Type B pancreatic cell (in vitro differentiated cells): ENCODE results near the gene OTUD3. TPM values are rescaled to one million over a fixed set of nuclear protein-coding genes. Genes with fewer than 3 reads are reported as not detected.
"Not testable (repeated sequence)": the region's sequence is repeated elsewhere in the genome, so short reads cannot be mapped to it uniquely, and the experiment has no call there.

Experiments used
- DNase-seq: peaks from one replicate; pipeline ENCODE4 v3.0.0; 2021; ENCODE audit warnings: mixed read lengths; ENCODE audit not compliant: unreplicated experiment; ENCODE audit errors: extremely low spot score
- H3K27ac Mint-ChIP-seq: 2 replicates; pipeline ENCODE4 v1.8.0; 2021; ENCODE audit warnings: mild to moderate bottlenecking, mixed read lengths
- H3K27me3 Mint-ChIP-seq: 2 replicates; pipeline ENCODE4 v1.8.0; 2021; ENCODE audit warnings: mixed read lengths
- H3K36me3 Mint-ChIP-seq: 2 replicates; pipeline ENCODE4 v1.8.0; 2021; ENCODE audit warnings: mixed read lengths
- H3K4me1 Mint-ChIP-seq: one replicate; pipeline ENCODE4 v1.8.0; 2021; ENCODE audit warnings: mixed read lengths; ENCODE audit not compliant: unreplicated experiment
- H3K4me3 Mint-ChIP-seq: 2 replicates; pipeline ENCODE4 v1.8.0; 2021; ENCODE audit warnings: mild to moderate bottlenecking, mixed read lengths
- H3K9me3 Mint-ChIP-seq: 2 replicates; pipeline ENCODE4 v1.8.0; 2021; ENCODE audit warnings: mixed read lengths
- CTCF ChIP-seq: fragments of 200-600 bp; sonication (generic); conservative IDR thresholded peaks from 2 replicates; pipeline ENCODE4 v1.5.0; 2021; ENCODE audit warnings: antibody characterized with exemption, mild to moderate bottlenecking
- total RNA-seq: library from RNA; stranded (reverse); gene quantifications from 2 replicates; pipeline ENCODE4 v1.2.1, GENCODE V29; 2021; ENCODE audit warnings: low replicate concordance

The OTUD3 gene
- total RNA-seq, 1 donor from 2014 or later, result 23.1 TPM

GRCh38 chr1:19879661-19880060 lies 2.5 kb upstream of the OTUD3 start:
- Mint-ChIP-seq H3K27ac (no peak overlapping the region), H3K4me1 (peaks cover 18% of the 10 kb centered on the region), H3K27me3 (peaks cover 9% of the 10 kb centered on the region), H3K9me3 (peaks cover 5% of the 10 kb centered on the region), H3K4me3 (no peak overlapping the region), H3K36me3 (no peaks in the 10 kb centered on the region)
- TF ChIP-seq CTCF, result no peak
- DNase-seq, result no peak

- DNase-seq, H3K27ac Mint-ChIP-seq, H3K27me3 Mint-ChIP-seq, H3K36me3 Mint-ChIP-seq, H3K4me3 Mint-ChIP-seq, H3K9me3 Mint-ChIP-seq: not testable (repeated sequence)
- H3K4me1 Mint-ChIP-seq, result peaks cover 22% of the 10 kb centered on the region
Observed at GRCh38 chr1:19880841-19881240, 1.4 kb upstream of the OTUD3 start.

GRCh38 chr1:19884312-19884711 lies 2.1 kb downstream of the OTUD3 start:
- TF ChIP-seq CTCF, result no peak
- H3K4me1 Mint-ChIP-seq, result peaks cover 32% of the 10 kb centered on the region
- no peaks in the 10 kb centered on the region for H3K27me3 Mint-ChIP-seq
- H3K4me3 Mint-ChIP-seq, result peak overlapping the region; percentile 90
- H3K27ac Mint-ChIP-seq, result no peak overlapping the region
- peaks cover 5% of the 10 kb centered on the region for H3K9me3 Mint-ChIP-seq
- DNase-seq, result no peak
- H3K36me3 Mint-ChIP-seq, result peaks cover 4% of the 10 kb centered on the region

- Mint-ChIP-seq H3K4me1 (peaks cover 32% of the 10 kb centered on the region), H3K9me3 (peaks cover 5% of the 10 kb centered on the region), H3K27me3 (no peaks in the 10 kb centered on the region), H3K36me3 (peaks cover 4% of the 10 kb centered on the region), H3K4me3 (no peak overlapping the region), H3K27ac (no peak overlapping the region)
- no peak for DNase-seq
- TF ChIP-seq CTCF, result no peak
Observed at GRCh38 chr1:19885821-19886220, 3.6 kb downstream of the OTUD3 start.

GRCh38 chr1:19888112-19888511 lies 5.9 kb downstream of the OTUD3 start:
- no peak for DNase-seq
- Mint-ChIP-seq H3K36me3 (peaks cover 18% of the 10 kb centered on the region), H3K27me3 (no peaks in the 10 kb centered on the region), H3K4me3 (no peak overlapping the region), H3K4me1 (peaks cover 26% of the 10 kb centered on the region), H3K27ac (no peak overlapping the region), H3K9me3 (no peaks in the 10 kb centered on the region)
- no peak for TF ChIP-seq CTCF

- TF ChIP-seq CTCF, result no peak
- Mint-ChIP-seq H3K4me3 (no peak overlapping the region), H3K27me3 (no peaks in the 10 kb centered on the region), H3K9me3 (no peaks in the 10 kb centered on the region), H3K36me3 (peaks cover 19% of the 10 kb centered on the region), H3K27ac (no peak overlapping the region), H3K4me1 (peaks cover 14% of the 10 kb centered on the region)
- DNase-seq, result no peak
Observed at GRCh38 chr1:19889656-19890055, 7.5 kb downstream of the OTUD3 start.
